K562 (cell line): ENCODE results near the gene NME7. TPM values are rescaled to one million over a fixed set of nuclear protein-coding genes. Genes with fewer than 3 reads are reported as not detected.

Source experiments
- ATF7 ChIP-seq: fragments of 450-650 bp; IDR thresholded peaks from 2 replicates; pipeline ENCODE4 v1.7.1; 2014; ENCODE audit warnings: mild to moderate bottlenecking, moderate library complexity
- BCL6 ChIP-seq: fragments of 250-450 bp; sonication (Bioruptor Pico); IDR thresholded peaks from 2 replicates; pipeline ENCODE4 v1.4.0; 2020
- CBX1 ChIP-seq: sonication (generic); IDR thresholded peaks from 2 replicates; pipeline ENCODE4 v1.6.1; 2016; ENCODE audit warnings: antibody characterized with exemption, low read depth, mild to moderate bottlenecking
- CEBPB ChIP-seq: fragments of 450-650 bp; IDR thresholded peaks from 2 replicates; pipeline ENCODE4 v1.6.1; 2016; ENCODE audit warnings: missing genetic modification characterization, missing compliant biosample characterization
- CTBP1 ChIP-seq: fragments of 450-650 bp; IDR thresholded peaks from 2 replicates; pipeline ENCODE4 v1.6.1; 2016; ENCODE audit warnings: borderline replicate concordance
- EHMT2 ChIP-seq: fragments of 450-650 bp; IDR thresholded peaks from 2 replicates; pipeline ENCODE4 v1.6.1; 2018; ENCODE audit warnings: antibody characterized with exemption
- ELF4 ChIP-seq: fragments of 450-650 bp; formaldehyde crosslinking; IDR thresholded peaks from 2 replicates; pipeline ENCODE4 v1.4.0; 2022; ENCODE audit warnings: missing genetic modification characterization
- HLTF ChIP-seq: fragments of 450-650 bp; IDR thresholded peaks from 2 replicates; pipeline ENCODE4 v1.6.1; 2016
- HOXB6 ChIP-seq: fragments of 250-450 bp; sonication (Bioruptor Pico); IDR thresholded peaks from 2 replicates; pipeline ENCODE4 v1.5.1; 2022; ENCODE audit warnings: mild to moderate bottlenecking, borderline replicate concordance
- MED1 ChIP-seq: sonication (generic); formaldehyde crosslinking; IDR thresholded peaks from 2 replicates; pipeline ENCODE4 v1.8.1; 2023; ENCODE audit warnings: missing genetic modification reagents, borderline replicate concordance
- NFXL1 ChIP-seq: fragments of 450-650 bp; formaldehyde crosslinking; IDR thresholded peaks from 2 replicates; pipeline ENCODE4 v1.4.0; 2021; ENCODE audit warnings: mild to moderate bottlenecking
- PHF20 ChIP-seq: fragments of 450-650 bp; IDR thresholded peaks from 2 replicates; pipeline ENCODE4 v1.6.1; 2018; ENCODE audit not compliant: partially characterized antibody
- PRDM10 ChIP-seq: fragments of 450-650 bp; IDR thresholded peaks from 2 replicates; pipeline ENCODE4 v1.6.1; 2018; ENCODE audit not compliant: partially characterized antibody
- PRPF4 ChIP-seq: fragments of 200-400 bp; formaldehyde crosslinking; IDR thresholded peaks from one replicate; pipeline ENCODE4 v1.6.1; 2017; ENCODE audit warnings: low read length, low read depth, mild to moderate bottlenecking; ENCODE audit not compliant: insufficient read depth, poor library complexity, severe bottlenecking
- RFX5 ChIP-seq: IDR thresholded peaks from 2 replicates; pipeline ENCODE4 v1.6.1; 2011; ENCODE audit warnings: low read depth, mild to moderate bottlenecking, improper control_type of control experiment, low read length
- SPI1 ChIP-seq: IDR thresholded peaks from 2 replicates; pipeline ENCODE4 v1.6.1; 2011; ENCODE audit warnings: low read depth, low read length, control low read depth, borderline replicate concordance
- TCF3 ChIP-seq: sonication (generic); formaldehyde crosslinking; IDR thresholded peaks from 2 replicates; pipeline ENCODE4 v1.4.0; 2020; ENCODE audit warnings: mild to moderate bottlenecking, missing genetic modification reagents
- TFAM ChIP-seq: fragments of 250-450 bp; sonication (Bioruptor Pico); conservative IDR thresholded peaks from 2 replicates; pipeline ENCODE4 v1.5.0; 2021; ENCODE audit warnings: mild to moderate bottlenecking, moderate library complexity
- USF2 ChIP-seq: sonication (generic); formaldehyde crosslinking; IDR thresholded peaks from 2 replicates; pipeline ENCODE4 v1.5.0; 2020; ENCODE audit warnings: missing genetic modification reagents
- ZBTB43 ChIP-seq: sonication (generic); formaldehyde crosslinking; IDR thresholded peaks from 2 replicates; pipeline ENCODE4 v1.8.0; 2023; ENCODE audit warnings: mild to moderate bottlenecking, missing genetic modification reagents
- ZNF23 ChIP-seq: fragments of 250-450 bp; sonication (Bioruptor Pico); IDR thresholded peaks from 2 replicates; pipeline ENCODE4 v1.4.0; 2020; ENCODE audit warnings: mild to moderate bottlenecking
- polyA plus RNA-seq, 8 experiments: library from polyadenylated mRNA; depleted of rRNA in 4 of 8; stranded (reverse) in 5 of 8; unstranded in 3 of 8; fragments of >200 nt; fragmentation: Nextera tagmentation in 2 of 8; fragmentation: Illumina TruSeq in 1 of 8; extraction: Ambion mirVana in 2 of 8; extraction: Trizol in 1 of 8; gene quantifications; 2 replicates each; pipeline versions ENCODE4 v1.2.1 to v1.2.3, GENCODE V29; 2011 to 2014; ENCODE audit warnings: inconsistent platforms in 1 of 8, missing spikeins in 1 of 8
- total RNA-seq, 7 experiments: library from RNA; depleted of rRNA in 6 of 7; stranded (reverse); fragments of >200 nt in 6 of 7; fragmentation: Illumina TruSeq in 2 of 7; extraction: Trizol in 2 of 7; gene quantifications; 2 replicates each; pipeline versions ENCODE4 v1.2.1 to v1.2.3, GENCODE V29; 2011 to 2021; ENCODE audit warnings: low replicate concordance in 1 of 7
- TF ChIP-seq, protein P1 (sequence below), 2 experiments: fragments of 150-350 bp in 1 of 2; IDR thresholded peaks; 2 replicates each; pipeline ENCODE4 v1.6.1; 2012 to 2016; ENCODE audit warnings: low read depth in 2 of 2, low read length in 2 of 2, mild to moderate bottlenecking in 1 of 2, moderate library complexity in 1 of 2

NME7 gene
- total and polyA plus RNA-seq, 9 of the 15 experiments (the other 6 are each of a cell fraction or from before 2014, with no cell fraction given), result 7.9 to 43.2 (median 23.9) TPM

DNA sequence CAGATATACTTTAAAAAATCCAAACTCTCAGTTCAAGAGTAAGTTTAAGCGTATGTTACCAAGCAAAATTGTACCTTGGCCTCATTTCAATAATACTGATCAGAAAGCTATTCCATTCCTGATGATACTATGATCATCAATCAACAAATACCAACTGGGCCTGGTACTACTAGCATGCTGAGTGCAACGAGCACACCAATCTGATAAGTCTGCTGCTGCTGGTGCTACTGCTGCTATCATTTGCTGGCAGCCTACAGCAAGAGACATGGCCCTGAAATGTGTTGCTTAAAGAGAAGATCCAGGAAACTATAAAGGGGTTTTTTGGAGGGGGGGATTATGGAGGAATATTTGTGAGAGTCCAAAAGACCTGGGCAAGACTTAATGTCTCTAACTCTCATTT is 39.7 kb downstream of the NME7 start (continued):
- TF ChIP-seq CEBPB (no peak), EHMT2 (0 out of 2 replicates have a peak, but pooled peaks have one; percentile 11), PHF20 (no peak), SPI1 (no peak), NFXL1 (no peak), HLTF (no peak), TFAM (CRISPR knock-in tag) (no peak), TCF3 (CRISPR knock-in tag) (peak; percentile 76), PRDM10 (peak; percentile 90), BCL6 (no peak), HOXB6 (CRISPR knock-in tag) (no peak), ZBTB43 (no peak), MED1 (CRISPR knock-in tag) (no peak), RFX5 (no peak), ELF4 (CRISPR knock-in tag) (no peak), CTBP1 (0 out of 2 replicates have a peak, but pooled peaks have one; percentile 15), ZNF23 (CRISPR knock-in tag) (no peak), PRPF4 (no peak), ATF7 (no peak), CBX1 (no peak), USF2 (no peak)
- TF ChIP-seq, protein P1, sequence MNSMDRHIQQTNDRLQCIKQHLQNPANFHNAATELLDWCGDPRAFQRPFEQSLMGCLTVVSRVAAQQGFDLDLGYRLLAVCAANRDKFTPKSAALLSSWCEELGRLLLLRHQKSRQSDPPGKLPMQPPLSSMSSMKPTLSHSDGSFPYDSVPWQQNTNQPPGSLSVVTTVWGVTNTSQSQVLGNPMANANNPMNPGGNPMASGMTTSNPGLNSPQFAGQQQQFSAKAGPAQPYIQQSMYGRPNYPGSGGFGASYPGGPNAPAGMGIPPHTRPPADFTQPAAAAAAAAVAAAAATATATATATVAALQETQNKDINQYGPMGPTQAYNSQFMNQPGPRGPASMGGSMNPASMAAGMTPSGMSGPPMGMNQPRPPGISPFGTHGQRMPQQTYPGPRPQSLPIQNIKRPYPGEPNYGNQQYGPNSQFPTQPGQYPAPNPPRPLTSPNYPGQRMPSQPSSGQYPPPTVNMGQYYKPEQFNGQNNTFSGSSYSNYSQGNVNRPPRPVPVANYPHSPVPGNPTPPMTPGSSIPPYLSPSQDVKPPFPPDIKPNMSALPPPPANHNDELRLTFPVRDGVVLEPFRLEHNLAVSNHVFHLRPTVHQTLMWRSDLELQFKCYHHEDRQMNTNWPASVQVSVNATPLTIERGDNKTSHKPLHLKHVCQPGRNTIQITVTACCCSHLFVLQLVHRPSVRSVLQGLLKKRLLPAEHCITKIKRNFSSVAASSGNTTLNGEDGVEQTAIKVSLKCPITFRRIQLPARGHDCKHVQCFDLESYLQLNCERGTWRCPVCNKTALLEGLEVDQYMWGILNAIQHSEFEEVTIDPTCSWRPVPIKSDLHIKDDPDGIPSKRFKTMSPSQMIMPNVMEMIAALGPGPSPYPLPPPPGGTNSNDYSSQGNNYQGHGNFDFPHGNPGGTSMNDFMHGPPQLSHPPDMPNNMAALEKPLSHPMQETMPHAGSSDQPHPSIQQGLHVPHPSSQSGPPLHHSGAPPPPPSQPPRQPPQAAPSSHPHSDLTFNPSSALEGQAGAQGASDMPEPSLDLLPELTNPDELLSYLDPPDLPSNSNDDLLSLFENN (IDR thresholded peaks at IDR 0.05; ENCODE audit: low read depth in 2 of 2, low read length in 2 of 2), result no peak
